ENCODE measurements around the gene VIT.

VIT gene

DNA sequence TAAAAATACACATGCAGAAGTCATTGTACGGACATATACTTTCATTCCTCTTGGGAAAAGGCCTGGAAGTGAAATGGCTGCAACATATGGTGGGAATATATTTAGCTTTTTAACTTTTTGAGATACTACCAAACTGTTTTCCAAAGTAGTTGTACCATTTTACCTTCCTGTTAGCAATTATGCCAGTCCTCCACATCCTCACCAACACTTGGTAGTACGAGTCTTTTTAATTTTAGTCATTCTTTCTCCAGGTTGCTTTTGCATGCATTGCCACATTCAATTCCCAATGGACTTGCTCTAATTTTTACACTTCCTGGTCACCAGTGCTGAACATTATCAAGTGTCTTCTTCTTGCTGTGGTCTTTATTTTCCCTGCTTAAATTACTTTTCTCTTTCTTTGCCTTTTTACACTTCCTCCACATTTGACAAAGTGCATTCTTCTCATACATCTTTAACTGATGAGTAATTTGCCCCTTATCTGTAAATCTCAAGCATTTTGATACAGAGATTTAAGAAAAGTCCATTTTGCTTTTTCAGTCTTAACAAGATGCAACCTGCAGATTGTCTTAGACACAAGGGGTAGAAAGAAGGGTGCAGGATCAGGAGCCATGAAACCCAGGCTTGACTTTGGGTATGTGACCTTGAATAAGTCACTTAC, 14.5 kb downstream of the VIT start:
- no peak for DNase-seq

DNA sequence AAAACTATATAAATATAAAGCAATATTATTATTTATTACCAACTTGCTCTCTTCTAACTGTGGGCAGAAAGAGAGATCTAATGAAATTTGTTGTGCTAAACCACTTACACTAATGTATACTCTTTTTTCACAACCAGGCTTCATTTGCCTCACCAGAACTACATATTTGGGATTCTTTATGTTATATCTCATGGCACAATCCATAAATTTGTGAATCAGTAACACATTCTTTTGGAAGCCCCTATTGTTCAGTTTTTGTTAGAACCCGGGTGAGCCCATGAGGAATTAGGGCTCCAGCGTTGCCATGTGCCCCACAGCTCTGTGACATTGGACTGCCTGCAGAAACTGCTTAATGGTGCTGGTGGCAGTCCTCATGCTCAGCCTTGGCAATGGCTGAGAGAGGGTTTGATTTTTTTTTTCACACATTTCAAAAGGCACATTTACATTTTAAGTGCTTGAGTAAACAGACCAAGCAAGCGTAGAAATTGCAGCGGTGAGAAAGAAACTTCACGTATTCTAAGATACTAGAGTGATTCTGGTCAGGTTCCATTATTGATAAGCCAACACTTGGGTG, 15.3 kb downstream of the VIT start:
- no peak for DNase-seq

DNA sequence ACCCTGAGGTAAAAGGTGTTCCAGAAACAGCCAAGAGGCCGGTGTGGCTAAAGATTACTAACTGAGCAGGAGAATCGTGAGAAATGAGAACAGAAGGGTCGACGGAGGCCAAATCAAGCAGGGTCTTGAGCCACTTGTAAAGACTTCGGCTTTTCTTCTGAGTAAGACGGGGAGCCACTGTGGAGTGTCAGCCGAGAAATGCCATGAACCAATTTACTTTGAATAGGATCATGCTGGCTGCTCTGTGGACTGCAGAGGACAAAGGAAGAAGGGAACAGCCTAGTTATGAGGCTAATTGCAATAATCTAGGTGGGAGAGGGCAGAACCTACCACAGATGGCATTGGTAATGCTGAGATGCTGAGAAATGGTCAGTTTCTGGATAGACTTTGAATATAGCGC, 16.8 kb downstream of the VIT start:
- no peak for DNase-seq

DNA sequence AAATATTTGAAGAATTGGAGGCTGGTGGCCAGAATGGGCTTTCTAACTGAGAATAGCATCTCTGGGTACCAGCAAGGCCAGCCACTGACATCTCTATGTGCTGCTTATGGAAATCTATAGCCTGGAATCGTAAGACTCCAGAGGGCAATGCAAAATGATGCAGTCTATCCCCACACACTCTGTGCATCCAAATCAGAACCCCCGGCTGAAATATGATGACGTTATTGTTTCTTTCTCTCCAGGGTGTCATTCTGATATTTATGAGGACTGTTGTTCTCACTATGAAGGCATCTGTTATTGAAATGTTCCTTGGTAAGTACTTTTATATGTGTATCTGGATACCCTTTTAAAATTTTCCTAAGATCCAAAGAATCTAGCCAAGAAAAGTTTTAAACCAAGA, 19.6 kb downstream of the VIT start:
- no peak for DNase-seq

DNA sequence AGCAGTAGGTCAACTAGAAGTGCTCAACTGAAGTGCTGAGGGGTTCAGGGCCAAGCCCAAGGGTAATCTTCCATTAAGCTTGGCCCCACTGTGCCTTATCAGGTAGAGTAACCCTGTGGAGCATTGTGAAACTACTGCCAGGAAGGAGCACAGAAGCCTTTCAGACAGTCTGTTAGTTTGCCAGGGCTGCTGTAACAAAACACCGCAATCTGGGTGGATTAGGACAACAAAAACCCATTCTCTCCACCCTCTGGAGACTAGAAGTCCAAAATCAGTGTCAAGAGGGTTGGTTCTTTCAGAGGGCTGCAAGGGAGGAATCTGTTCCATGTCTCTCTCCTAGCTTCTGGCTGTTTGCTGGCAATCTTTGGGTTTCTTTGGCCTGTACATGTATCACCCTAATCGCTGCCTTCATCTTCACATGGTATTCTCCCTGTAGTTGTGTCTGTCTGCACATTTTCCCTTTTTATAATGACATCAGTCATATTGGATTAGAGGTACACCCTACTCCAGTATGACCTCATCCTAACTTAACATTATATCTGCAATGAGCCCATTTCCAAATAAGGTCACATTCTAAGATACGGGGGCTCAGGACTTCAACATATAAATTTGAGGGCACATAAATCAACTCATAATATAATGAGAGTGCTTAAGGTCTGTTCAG, 21.2 kb downstream of the VIT start:
- no peak for DNase-seq

DNA sequence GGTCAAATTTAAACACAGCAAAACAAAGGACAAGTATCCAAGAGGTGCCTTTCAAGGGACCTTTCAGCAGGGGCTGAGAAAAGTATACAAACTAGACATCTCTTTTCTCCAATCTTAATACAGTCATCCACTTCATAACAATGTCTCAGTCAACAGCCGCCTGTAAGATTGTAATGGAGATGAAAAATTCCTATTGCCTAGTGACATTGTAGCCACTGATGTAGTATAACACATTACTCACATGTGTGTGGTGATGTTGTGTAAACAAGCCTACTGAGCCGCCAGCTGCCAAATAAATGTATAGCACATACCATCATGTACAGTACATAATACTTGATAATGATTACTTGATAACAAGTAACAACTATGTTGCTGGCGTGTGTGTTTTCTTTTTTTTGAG, 31.0 kb downstream of the VIT start:
- DNase-seq = no peak

DNA sequence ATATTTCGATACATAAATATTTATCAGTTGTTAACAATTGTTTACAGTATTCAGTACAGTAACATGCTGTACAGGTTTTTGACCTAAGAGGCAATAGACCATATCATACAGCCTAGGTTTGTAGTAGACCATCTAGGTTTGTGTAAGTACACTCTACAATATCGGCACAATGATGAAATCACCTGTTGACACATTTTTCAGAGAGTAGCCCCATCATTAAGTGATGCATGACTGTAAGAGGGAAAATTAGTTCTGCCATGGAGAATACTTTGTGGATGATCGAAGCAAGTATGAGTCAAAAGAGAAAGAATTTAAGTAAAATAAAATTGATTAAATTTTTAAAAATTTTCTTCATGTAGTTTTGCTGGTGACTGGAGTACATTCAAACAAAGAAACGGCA, 32.6 kb downstream of the VIT start:
- DNase-seq = no peak

DNA sequence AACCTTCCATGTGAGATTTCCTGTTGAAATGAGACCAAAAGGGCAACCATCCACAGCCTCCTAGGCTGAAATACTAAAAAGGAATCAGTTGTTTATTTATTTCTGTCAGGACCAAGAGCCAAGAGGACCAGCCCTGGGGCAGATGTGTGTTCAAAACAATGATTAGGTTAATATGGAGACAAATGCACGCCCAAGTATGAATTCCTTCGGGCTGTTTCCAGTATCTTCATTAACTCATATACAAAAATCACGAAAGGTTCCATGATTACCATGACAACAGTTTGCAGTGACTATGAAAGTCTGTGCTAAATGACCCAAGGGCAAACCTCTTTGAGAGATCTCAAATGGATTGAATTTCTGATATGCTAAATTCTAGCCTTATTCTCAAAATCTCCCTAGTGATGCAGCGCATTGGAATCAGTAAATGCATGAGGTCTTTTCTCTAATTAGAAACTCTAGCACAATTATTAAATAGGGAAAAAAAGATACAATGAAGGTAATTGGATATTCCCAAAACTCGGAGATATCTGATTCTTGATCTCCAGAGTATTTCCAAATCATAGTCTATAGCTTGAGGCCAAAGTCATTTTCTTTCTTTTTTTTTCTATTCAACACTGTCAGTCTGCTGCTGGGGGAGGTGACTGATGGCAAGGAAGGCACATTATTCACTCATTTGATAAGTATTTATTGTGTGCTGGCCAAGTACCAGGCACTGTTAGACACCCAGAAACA, 35.6 kb downstream of the VIT start:
- no peak for DNase-seq

DNA sequence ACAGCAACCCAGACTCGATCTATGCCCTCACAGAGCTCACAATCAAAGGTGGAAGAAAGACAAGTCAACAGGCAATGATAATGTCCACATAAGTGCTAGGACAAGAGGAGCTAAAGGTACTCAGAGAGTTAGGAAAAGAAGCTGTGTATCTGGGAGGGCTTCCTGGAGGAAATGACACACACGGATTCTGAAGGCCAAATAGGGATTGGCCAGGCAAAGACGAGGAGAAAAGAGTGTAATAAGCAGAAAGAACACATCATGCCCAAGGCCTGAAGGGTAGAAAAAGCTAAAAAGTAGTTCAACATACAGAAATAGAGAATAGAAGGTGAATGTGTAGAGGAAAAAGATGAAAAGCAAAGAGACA, 36.1 kb downstream of the VIT start:
- no peak for DNase-seq

DNA sequence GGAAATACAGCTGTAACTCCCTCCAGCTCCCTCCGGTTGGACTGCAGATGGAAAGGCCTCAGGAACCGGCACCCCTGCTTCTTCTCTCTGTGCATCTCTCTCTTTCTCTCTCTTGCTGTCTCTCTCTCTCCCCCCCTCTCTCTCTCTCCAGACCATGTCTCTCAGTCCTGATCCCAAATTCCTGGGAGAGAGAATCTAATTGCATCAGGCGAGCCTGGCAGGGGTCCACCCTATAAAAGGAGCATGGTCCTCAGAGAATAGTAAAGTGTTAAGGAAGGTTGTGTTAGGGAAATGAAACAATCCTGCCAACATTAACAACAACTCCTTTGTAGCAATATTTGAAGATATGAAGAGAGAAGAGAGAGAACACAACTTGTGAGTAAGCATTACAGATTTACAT, 36.7 kb downstream of the VIT start:
- no peak for DNase-seq

DNA sequence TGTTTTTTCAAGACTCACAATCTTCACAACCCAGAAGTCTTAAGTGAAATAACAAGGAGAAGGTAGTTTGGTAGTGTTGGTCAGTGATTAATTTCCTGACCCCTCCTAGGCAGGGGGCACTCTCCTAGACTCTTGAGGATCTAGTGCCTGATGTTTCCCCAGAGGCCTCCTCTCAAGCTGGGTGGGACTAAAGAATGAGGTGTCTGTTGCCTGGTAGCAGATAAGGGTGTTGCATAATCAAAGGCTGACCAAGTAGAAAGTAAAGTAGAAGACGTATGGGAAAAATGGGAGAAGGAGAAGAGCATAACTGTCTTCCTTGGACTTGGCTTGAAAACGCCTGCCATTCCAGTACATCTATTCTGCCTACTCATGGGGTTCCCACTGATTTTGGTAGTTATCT, 37.8 kb downstream of the VIT start:
- DNase-seq = no peak

DNA sequence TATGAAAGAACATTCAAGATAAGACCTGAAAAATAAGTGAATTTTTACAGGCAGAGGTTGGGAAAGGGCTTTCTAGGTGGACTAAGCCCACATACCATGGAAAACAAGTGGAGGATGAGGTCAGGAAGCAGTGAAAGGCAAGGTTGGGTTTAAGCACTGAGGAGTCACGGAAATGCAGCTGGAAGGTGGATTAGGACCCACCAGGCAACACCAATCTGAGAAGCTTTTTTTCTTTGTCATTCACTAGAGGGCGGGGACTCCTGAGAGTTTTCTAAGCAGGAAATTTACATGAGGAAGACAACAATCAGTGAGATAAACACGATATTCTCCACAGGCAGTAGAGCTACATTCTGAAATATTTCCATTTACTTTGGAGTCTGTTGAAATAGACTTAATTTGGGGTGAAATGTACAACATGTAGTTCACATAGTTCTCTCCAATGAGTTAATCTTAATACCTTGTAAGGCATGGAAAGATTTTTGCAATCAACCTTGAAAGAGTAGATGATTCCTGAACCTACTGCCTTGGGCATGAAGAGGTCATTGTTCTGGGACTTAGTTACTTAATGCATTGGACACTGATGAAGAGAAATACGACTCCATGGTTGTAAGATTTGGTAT, 40.7 kb downstream of the VIT start:
- no peak for DNase-seq

DNA sequence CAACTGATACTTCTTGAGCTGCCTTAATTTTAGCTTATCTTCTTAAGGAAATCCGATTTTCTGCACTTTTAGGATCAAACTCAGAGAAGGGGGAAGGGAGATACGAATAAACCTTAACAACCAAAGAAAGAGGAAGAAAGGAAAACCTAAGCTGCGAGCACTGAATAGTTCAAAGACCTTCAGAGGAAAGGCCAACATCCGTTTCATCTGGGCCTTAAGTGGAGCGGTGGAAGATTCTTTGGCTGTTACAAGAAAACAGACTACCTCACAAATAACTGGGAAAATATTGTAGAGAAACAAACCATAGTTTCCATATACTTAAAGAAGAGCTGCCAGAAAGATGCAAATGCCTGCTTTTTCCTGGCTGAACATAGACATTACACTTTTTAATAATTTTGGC, 43.6 kb downstream of the VIT start:
- no peak for DNase-seq

DNA sequence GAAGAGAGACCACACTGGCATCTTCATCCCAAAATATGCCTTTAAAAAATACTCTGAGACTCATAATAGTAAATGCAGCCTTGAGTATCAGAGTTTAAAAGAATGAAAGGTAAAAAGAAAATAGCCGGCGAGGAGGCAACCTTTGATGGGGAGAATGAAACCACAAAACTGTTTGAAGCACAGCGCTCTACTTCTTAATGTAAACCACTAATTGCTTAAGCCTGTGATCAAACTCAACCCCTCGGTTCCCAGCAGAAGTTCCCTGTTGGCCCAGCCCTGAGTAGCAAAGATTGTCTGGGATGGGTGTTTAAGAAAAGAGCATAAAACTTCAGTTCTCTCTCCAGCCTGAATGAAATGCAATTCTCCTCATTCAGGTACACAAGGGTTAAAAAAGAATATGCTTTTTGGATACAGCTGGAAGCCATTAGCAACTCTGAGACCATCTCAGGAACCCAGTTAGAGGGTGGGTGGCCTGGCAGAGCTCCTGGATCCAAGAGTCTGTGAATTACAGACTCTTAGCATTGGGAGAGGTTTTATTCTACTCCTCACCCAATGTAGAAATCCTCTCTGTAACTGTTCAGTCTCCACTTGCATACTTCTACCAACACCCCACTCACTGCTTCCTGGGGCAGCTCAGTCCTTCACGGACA, 44.8 kb downstream of the VIT start:
- no peak for DNase-seq

DNA sequence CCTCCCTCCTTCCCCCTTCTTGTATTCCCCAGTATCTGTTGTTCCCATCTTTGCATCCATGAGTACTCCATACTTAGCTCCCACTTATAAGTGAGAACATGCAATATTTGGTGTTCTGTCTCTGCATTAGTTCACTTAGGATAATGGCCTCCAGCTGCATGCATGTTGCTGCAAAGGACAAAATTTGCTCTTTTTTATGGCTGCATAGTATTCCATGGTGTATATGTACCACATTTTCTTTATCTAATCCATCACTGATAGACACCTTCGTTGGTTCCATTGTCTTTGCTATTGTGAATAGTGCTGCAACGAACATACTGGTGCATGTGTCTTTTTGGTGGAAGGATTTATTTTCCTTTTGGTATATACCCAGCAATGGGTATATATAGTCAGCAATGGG, 47.4 kb downstream of the VIT start:
- no peak for DNase-seq

DNA sequence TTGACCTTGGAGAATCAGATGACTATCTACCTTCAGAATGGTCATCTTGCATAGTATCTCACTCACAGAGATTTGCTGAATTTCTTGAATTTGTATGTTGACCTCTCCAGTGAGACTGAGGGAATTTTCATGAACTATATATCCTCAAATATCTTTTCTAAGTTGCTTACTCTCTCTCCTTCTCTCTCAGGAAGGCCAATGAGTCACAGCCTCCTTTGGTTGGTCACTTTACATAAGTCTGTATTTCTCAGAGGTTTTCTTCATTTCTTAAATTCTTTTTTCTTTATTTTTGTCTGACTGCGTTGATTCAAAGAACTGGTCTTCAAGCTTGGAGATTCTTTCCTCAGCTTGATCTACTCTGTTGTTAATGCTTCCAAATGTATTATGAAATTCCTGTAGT, 51.7 kb downstream of the VIT start:
- DNase-seq = no peak

DNA sequence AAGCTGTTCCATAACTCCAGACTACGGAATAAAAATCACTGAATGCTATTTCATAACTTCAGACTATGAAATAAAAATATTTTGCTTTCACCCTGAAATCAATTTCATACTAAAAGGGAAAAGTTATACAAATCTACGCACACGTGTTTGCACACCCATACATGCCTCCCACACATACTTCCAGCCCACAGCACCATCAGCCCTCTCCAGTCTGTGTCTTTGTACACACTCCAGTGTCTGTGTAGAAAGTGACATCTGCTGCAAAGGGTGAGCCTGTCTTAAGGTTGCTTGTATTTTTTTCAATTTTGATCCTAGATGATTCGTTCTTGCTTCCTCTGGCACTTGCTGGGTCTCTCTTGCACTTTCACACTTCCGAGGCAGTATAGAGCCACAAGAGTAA, 53.6 kb downstream of the VIT start:
- DNase-seq = no peak

DNA sequence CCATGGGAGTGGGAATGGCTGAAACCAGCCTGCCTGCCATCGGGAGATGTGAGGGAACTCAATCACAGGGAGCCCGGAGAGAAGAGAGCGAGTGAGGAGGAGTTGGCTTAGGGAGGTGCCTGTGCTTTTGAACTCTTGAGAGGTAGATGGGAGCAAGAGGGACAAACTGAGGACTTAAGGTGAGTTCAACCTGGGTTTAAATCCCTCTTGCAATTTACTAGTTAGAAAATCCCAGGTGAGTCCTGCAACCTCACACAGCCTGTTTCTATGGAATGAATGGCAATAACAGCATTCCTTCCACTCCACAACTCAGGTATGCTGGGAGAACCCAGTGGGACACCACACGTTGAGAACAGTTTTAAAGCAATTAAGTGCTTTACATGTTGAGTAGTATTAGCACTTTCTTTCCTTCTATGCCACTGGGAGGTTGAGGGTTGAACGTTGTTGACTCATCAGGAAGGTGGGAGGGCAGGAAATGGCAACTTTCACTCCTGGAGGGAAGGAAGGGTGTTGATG, 57.3 kb downstream of the VIT start:
- DNase-seq = no peak

DNA sequence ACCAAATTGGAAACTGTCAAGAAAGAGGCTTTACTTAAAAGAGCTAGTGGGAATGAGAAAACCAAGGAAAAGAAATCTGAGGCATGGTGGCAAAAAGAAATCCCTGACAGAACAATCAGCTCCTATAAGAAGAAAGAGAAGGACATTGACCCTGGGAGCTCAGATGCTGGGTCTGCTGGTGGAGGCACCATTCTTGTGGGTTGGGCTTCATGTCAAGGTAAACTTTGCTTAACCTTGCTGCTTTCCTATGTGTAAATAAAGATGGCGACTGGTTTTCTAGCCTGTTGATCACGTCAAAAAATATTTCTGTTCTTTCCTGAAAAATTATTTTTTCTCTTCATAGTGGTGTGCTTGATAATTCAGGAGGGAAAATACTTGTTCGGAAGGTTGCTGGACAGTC, 58.1 kb downstream of the VIT start:
- DNase-seq = no peak

DNA sequence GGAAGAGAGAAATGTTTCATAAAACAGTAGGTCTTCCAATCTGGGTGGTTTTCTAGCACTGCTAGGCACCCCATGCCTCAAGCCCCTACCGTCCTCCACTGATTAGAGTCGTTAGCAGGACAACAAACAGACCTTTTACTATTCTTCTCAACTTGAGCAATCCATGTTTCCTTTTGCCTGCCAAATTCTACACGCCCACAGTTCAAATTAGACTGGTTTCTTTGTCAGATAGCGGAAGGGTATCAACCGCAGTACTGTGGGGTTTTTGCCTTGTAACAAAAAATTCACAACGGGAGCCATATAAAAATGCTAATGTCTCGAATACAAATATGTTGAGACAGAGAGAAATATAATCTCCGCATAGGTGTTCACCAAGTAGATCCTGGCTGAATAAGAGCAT, 59.9 kb downstream of the VIT start:
- DNase-seq = no peak

DNA sequence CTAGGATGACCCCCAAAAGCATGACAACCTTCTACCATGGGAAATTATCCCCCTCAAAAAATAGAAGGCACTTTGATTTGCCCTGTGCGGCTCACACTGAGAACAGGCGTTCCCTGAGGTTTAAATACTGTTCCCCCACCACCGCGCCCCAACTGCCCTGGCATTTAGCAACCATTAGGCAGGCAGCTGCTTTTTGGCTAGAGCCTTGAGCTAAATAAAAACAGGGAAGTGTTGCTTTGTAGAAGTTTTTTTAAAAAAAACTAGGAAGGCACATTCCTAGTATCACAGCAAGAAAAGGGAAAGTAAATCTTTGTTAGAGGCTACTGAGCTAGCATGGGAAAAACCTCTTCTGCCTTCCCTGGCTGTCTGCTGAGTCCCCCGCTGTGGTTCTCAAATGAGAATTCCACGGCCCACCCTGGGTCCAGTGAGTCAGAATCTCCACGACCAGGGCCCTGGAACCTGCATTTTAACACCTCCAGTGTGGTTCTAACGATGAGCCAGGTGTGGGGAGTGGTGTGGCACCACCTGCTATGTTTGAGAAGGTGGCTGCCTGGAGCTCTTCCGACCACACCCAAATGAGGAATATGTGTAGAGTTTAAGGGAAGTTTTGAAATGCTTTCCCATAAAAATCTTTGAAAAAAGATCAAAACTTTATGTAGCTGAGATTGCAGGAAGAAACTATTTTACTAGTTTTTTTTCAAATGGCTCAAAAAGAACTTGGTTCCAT, 66.4 kb downstream of the VIT start:
- DNase-seq = no peak

DNA sequence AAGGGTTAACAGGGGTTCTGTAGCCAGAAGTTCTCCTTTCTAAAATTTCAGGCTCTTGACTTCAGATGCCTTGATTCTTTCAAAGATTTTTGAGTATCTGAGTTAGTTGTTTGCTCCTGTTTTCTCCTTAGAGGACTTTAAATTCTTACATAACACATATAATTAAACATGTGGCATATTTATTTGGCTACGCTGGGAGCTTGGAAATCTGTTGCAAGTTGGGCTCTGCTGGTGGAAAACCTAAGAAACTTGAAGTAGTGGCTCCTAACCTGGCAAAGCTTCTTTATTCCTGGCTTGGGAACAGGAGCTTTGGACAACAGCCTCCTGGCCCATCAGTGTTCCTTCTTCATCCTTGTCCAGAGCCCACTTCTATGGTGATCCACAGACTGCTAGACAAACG, 72.6 kb downstream of the VIT start:
- no peak for DNase-seq
